A375 (cell line): Measurements from ENCODE around the gene GPR26. TPM values are rescaled to one million over a fixed set of nuclear protein-coding genes. Genes with fewer than 3 reads are reported as not detected.

Experiments used
- total RNA-seq: library from RNA; depleted of rRNA; stranded (reverse); fragments of >200 nt; shearing (Covaris generic); gene quantifications from 2 replicates; pipeline ENCODE4 v1.2.3, GENCODE V29; 2014; rRNA removed

GPR26 gene, protein sequence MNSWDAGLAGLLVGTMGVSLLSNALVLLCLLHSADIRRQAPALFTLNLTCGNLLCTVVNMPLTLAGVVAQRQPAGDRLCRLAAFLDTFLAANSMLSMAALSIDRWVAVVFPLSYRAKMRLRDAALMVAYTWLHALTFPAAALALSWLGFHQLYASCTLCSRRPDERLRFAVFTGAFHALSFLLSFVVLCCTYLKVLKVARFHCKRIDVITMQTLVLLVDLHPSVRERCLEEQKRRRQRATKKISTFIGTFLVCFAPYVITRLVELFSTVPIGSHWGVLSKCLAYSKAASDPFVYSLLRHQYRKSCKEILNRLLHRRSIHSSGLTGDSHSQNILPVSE
- total RNA-seq: not detected in 2 replicates

DNA sequence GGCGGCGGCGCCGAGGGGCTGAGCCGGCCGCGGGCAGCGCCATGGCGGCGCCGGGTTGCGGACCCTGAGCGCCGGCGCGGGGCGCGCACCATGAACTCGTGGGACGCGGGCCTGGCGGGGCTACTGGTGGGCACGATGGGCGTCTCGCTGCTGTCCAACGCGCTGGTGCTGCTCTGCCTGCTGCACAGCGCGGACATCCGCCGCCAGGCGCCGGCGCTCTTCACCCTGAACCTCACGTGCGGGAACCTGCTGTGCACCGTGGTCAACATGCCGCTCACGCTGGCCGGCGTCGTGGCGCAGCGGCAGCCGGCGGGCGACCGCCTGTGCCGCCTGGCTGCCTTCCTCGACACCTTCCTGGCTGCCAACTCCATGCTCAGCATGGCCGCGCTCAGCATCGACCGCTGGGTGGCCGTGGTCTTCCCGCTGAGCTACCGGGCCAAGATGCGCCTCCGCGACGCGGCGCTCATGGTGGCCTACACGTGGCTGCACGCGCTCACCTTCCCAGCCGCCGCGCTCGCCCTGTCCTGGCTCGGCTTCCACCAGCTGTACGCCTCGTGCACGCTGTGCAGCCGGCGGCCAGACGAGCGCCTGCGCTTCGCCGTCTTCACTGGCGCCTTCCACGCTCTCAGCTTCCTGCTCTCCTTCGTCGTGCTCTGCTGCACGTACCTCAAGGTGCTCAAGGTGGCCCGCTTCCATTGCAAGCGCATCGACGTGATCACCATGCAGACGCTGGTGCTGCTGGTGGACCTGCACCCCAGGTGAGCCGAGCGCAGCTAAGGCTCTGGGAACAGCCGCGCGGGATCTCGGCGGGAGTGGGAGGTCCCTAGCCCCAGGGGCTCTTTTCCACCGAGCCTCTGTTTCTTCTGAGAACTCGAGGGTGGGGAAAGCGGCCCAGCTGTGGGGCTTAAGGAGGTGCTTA lies at the start of gene GPR26:
TSS of gene GPR26 (plus strand) at position 38 of the 919 bp plus-strand sequence. CDS start at position 91, 53 bp downstream.

Other genes with a start within 250 kb of the GPR26 start
- gene CPXM2, start 225.5 kb downstream of the GPR26 start, total RNA-seq: not detected in 2 replicates